Left ventricle myocardium inferior (tissue), 1 donor: ENCODE data around the gene OCIAD1. TPM values are rescaled to one million over a fixed set of nuclear protein-coding genes. Genes with fewer than 3 reads are reported as not detected.
"Not testable (repeated sequence)": the region's sequence is repeated elsewhere in the genome, so short reads cannot be mapped to it uniquely, and the experiment has no call there.

Experiments
- DNase-seq: peaks from one replicate; pipeline ENCODE4 v3.0.0-alpha.2; 2020
- H3K27ac ChIP-seq: fragments of 200-600 bp; replicated peaks from 2 replicates; pipeline ENCODE4 v1.8.0; 2021
- H3K27me3 ChIP-seq: fragments of 200-600 bp; 2 replicates; pipeline ENCODE4 v1.8.0; 2021; ENCODE audit warnings: low read depth
- H3K36me3 ChIP-seq: fragments of 200-600 bp; 2 replicates; pipeline ENCODE4 v1.8.0; 2021
- H3K4me1 ChIP-seq: fragments of 200-600 bp; 2 replicates; pipeline ENCODE4 v1.8.0; 2021
- H3K4me3 ChIP-seq: fragments of 200-600 bp; 2 replicates; pipeline ENCODE4 v1.8.0; 2021; ENCODE audit warnings: mild to moderate bottlenecking, moderate library complexity
- H3K9me3 ChIP-seq: fragments of 200-600 bp; replicated peaks from 2 replicates; pipeline ENCODE4 v1.8.0; 2021
- CTCF ChIP-seq: fragments of 200-600 bp; IDR thresholded peaks from 2 replicates; pipeline ENCODE4 v1.8.0; 2021; ENCODE audit warnings: antibody characterized with exemption, mild to moderate bottlenecking, borderline replicate concordance
- intact Hi-C: fragments of 100-400 bp; cut with micrococcal nuclease; formaldehyde crosslinking; loops from one replicate; pipeline ENCODE4 v1.11.0; 2022
- total RNA-seq: library from RNA; stranded (reverse); fragmentation: NEBNext Ultra II Directional; extraction: Animal tissue kit (Norgen Biotek cat#: 25700); gene quantifications from one replicate; pipeline ENCODE4 v1.2.1, GENCODE V29; 2021
- donor health status: DM: no; HTN: yes; CAD: no; lungs with severe emphysema.

Gene OCIAD1
- total RNA-seq, 1 donor from 2014 or later, result 129 TPM

GRCh38 chr4:48862038-48862437, 31.1 kb downstream of the OCIAD1 start:
- H3K4me3 ChIP-seq, result no peak overlapping the region
- peaks cover 39% of the 10 kb centered on the region for H3K36me3 ChIP-seq
- no peaks in the 10 kb centered on the region for H3K27me3 ChIP-seq
- TF ChIP-seq CTCF, result no peak
- no peaks in the 10 kb centered on the region for H3K4me1 ChIP-seq
- no peak for DNase-seq
- H3K27ac ChIP-seq, result no peak overlapping the region
- H3K9me3 ChIP-seq, result peaks cover 6% of the 10 kb centered on the region
- intact Hi-C loops, result no loop called here

GRCh38 chr4:48862661-48863060, 31.8 kb downstream of the OCIAD1 start:
- H3K36me3 ChIP-seq, result peaks cover 32% of the 10 kb centered on the region
- no peak for TF ChIP-seq CTCF
- intact Hi-C loops, result no loop called here
- H3K4me3 ChIP-seq, result no peak overlapping the region
- H3K27me3 ChIP-seq, result no peaks in the 10 kb centered on the region
- H3K27ac ChIP-seq, result no peak overlapping the region
- peaks cover 6% of the 10 kb centered on the region for H3K9me3 ChIP-seq
- no peaks in the 10 kb centered on the region for H3K4me1 ChIP-seq
- DNase-seq, result no peak

- H3K36me3 ChIP-seq, result peaks cover 22% of the 10 kb centered on the region
- no peaks in the 10 kb centered on the region for H3K4me1 ChIP-seq
- peaks cover 6% of the 10 kb centered on the region for H3K9me3 ChIP-seq
- no peak overlapping the region for H3K4me3 ChIP-seq
- H3K27me3 ChIP-seq, result no peaks in the 10 kb centered on the region
- DNase-seq, result no peak
- intact Hi-C loops, result no loop called here
- no peak overlapping the region for H3K27ac ChIP-seq
- no peak for TF ChIP-seq CTCF
These were observed 32.8 kb downstream of the OCIAD1 start for GRCh38 chr4:48863728-48864127.

- intact Hi-C loops, H3K4me1 ChIP-seq, DNase-seq: not testable (repeated sequence)
These were observed 33.8 kb downstream of the OCIAD1 start for GRCh38 chr4:48864696-48865095.

GRCh38 chr4:48877827-48878535, 47.1 kb downstream of the OCIAD1 start:
- Histone ChIP-seq H3K4me3 (no peak overlapping the region), H3K9me3 (peaks cover 3% of the 10 kb centered on the region), H3K27ac (no peak overlapping the region), H3K36me3 (peaks cover 5% of the 10 kb centered on the region), H3K27me3 (no peaks in the 10 kb centered on the region), H3K4me1 (no peaks in the 10 kb centered on the region)
- intact Hi-C loops, result no loop called here
- DNase-seq, result no peak
- no peak for TF ChIP-seq CTCF

More at GRCh38 chr4:48864696-48865095, 33.8 kb downstream of the OCIAD1 start:
- not testable (repeated sequence) for H3K27ac ChIP-seq, H3K27me3 ChIP-seq, H3K9me3 ChIP-seq, H3K4me3 ChIP-seq
- peaks cover 20% of the 10 kb centered on the region for H3K36me3 ChIP-seq
